Measurements from ENCODE around the gene HJURP. TPM values are rescaled to one million over a fixed set of nuclear protein-coding genes. Genes with fewer than 3 reads are reported as not detected.

The HJURP gene
- total RNA-seq, 4 donors from 2014 or later, result 0.20 to 1.1 TPM; not detected in 2

GRCh38 chr2:233799716-233800115 lies 54.6 kb downstream of the HJURP start:
- intact Hi-C loops (cut with DNase I; ENCODE audit: low total_unique reads) (no loop called here), in situ Hi-C loops (cut with MboI; ENCODE audit: low sequenced_read_pairs in 4 of 4) (no loop called here)
- no peak for TF ChIP-seq CTCF (IDR thresholded peaks at IDR 0.05 in 4 of 5, conservative IDR thresholded peaks at IDR 0.05 in 1 of 5)
- no peak for TF ChIP-seq POLR2A (IDR thresholded peaks at IDR 0.05)
- no peak for ATAC-seq
- no peaks in the 10 kb centered on the region for H3K9me3 ChIP-seq
- no peak for DNase-seq
- H3K27me3 ChIP-seq, result no peaks in the 10 kb centered on the region
- no peaks in the 10 kb centered on the region for H3K4me1 ChIP-seq
- no peak overlapping the region for H3K27ac ChIP-seq
- H3K36me3 ChIP-seq, result no peaks in the 10 kb centered on the region
- no peak overlapping the region for H3K4me3 ChIP-seq

GRCh38 chr2:233799087-233799665 lies 55.2 kb downstream of the HJURP start:
- H3K4me1 ChIP-seq, result no peaks in the 10 kb centered on the region
- DNase-seq (no peak), ATAC-seq (no peak)
- no peaks in the 10 kb centered on the region for H3K36me3 ChIP-seq
- intact Hi-C loops (cut with DNase I; ENCODE audit: low total_unique reads), result no loop called here
- in situ Hi-C loops (cut with MboI; ENCODE audit: low sequenced_read_pairs in 4 of 4), result no loop called here
- TF ChIP-seq CTCF (IDR thresholded peaks at IDR 0.05 in 4 of 5, conservative IDR thresholded peaks at IDR 0.05 in 1 of 5) (no peak), POLR2A (IDR thresholded peaks at IDR 0.05) (no peak)
- no peak overlapping the region for H3K4me3 ChIP-seq
- H3K9me3 ChIP-seq, result no peaks in the 10 kb centered on the region
- H3K27me3 ChIP-seq, result no peaks in the 10 kb centered on the region
- H3K27ac ChIP-seq, result no peak overlapping the region

- no peak for TF ChIP-seq CTCF (IDR thresholded peaks at IDR 0.05 in 4 of 5, conservative IDR thresholded peaks at IDR 0.05 in 1 of 5)
- Histone ChIP-seq H3K4me3 (no peak overlapping the region), H3K36me3 (no peaks in the 10 kb centered on the region), H3K9me3 (no peaks in the 10 kb centered on the region), H3K27me3 (no peaks in the 10 kb centered on the region), H3K27ac (no peak overlapping the region), H3K4me1 (no peaks in the 10 kb centered on the region)
- ATAC-seq, result no peak
- intact Hi-C loops (cut with DNase I; ENCODE audit: low total_unique reads), result no loop called here
- in situ Hi-C loops (cut with MboI; ENCODE audit: low sequenced_read_pairs in 4 of 4), result no loop called here
- DNase-seq, result no peak
These were observed 55.8 kb downstream of the HJURP start for GRCh38 chr2:233798335-233799086.

- in situ Hi-C loops (cut with MboI; ENCODE audit: low sequenced_read_pairs in 4 of 4), result no loop called here
- DNase-seq, result no peak
- H3K9me3 ChIP-seq, result no peaks in the 10 kb centered on the region
- no peaks in the 10 kb centered on the region for H3K36me3 ChIP-seq
- no peaks in the 10 kb centered on the region for H3K27me3 ChIP-seq
- intact Hi-C loops (cut with DNase I; ENCODE audit: low total_unique reads), result no loop called here
- no peak for TF ChIP-seq CTCF (IDR thresholded peaks at IDR 0.05 in 4 of 5, conservative IDR thresholded peaks at IDR 0.05 in 1 of 5)
- no peak overlapping the region for H3K27ac ChIP-seq
- no peak overlapping the region for H3K4me3 ChIP-seq
- H3K4me1 ChIP-seq, result no peaks in the 10 kb centered on the region
- no peak for ATAC-seq
These were observed 58.1 kb downstream of the HJURP start for GRCh38 chr2:233796254-233796653.
